Measurements from ENCODE around the gene SREBF1.
A peak's percentile ranks its signal among the peaks of the same experiment; 100 is the strongest.

The SREBF1 gene

GRCh38 chr17:17859909-17860765, 23.4 kb upstream of the SREBF1 start:
- DNase-seq (ENCODE audit: low read depth), result peak; percentile 54

GRCh38 chr17:17857496-17857895, 20.7 kb upstream of the SREBF1 start:
- no peak for DNase-seq (ENCODE audit: low read depth)

- DNase-seq (ENCODE audit: low read depth), result no peak
These were observed 19.6 kb upstream of the SREBF1 start for GRCh38 chr17:17856386-17856785.

GRCh38 chr17:17855976-17856375, 19.2 kb upstream of the SREBF1 start:
- DNase-seq (ENCODE audit: low read depth), result no peak

GRCh38 chr17:17853811-17854447, 17.1 kb upstream of the SREBF1 start:
- peak; percentile 44 for DNase-seq (ENCODE audit: low read depth)

- DNase-seq (ENCODE audit: low read depth), result no peak
These were observed 16.1 kb upstream of the SREBF1 start for GRCh38 chr17:17852930-17853329.

GRCh38 chr17:17851103-17852002, 14.6 kb upstream of the SREBF1 start:
- DNase-seq (ENCODE audit: low read depth), result no peak

- peak; percentile 72 for DNase-seq (ENCODE audit: low read depth)
These were observed 13.1 kb upstream of the SREBF1 start for GRCh38 chr17:17849845-17850373.

- DNase-seq (ENCODE audit: low read depth), result peak; percentile 84
These were observed 12.5 kb upstream of the SREBF1 start for GRCh38 chr17:17849147-17849820.

- DNase-seq (ENCODE audit: low read depth), result no peak
These were observed 11.7 kb upstream of the SREBF1 start for GRCh38 chr17:17848311-17849082.

- DNase-seq (ENCODE audit: low read depth), result no peak
These were observed 10.9 kb upstream of the SREBF1 start for GRCh38 chr17:17847726-17848125.

GRCh38 chr17:17847118-17847689, 10.4 kb upstream of the SREBF1 start:
- DNase-seq (ENCODE audit: low read depth), result no peak

- no peak for DNase-seq (ENCODE audit: low read depth)
These were observed 9.9 kb upstream of the SREBF1 start for GRCh38 chr17:17846645-17847044.

- no peak for DNase-seq (ENCODE audit: low read depth)
These were observed 9.2 kb upstream of the SREBF1 start for GRCh38 chr17:17846003-17846402.

GRCh38 chr17:17845046-17845775, 8.4 kb upstream of the SREBF1 start:
- no peak for DNase-seq (ENCODE audit: low read depth)

GRCh38 chr17:17844500-17844899, 7.7 kb upstream of the SREBF1 start:
- no peak for DNase-seq (ENCODE audit: low read depth)

GRCh38 chr17:17844079-17844478, 7.3 kb upstream of the SREBF1 start:
- no peak for DNase-seq (ENCODE audit: low read depth)

- DNase-seq (ENCODE audit: low read depth), result no peak
These were observed 6.3 kb upstream of the SREBF1 start for GRCh38 chr17:17843096-17843495.

- DNase-seq (ENCODE audit: low read depth), result no peak
These were observed 5.5 kb upstream of the SREBF1 start for GRCh38 chr17:17842111-17842876.
